Caki2 (cell line): ENCODE results near the gene LHPP. TPM values are rescaled to one million over a fixed set of nuclear protein-coding genes. Genes with fewer than 3 reads are reported as not detected.

ENCODE experiments used
- DNase-seq: peaks from one replicate; pipeline ENCODE4 v3.0.0-alpha.2; 2015; ENCODE audit warnings: low read depth
- in situ Hi-C: cut with HindIII; loops from 2 replicates; pipeline ENCODE4 v1.10.0; 2016; ENCODE audit warnings: low sequenced_read_pairs, low pct_unique_long_range_greater_than_20kb, mixed read lengths
- total RNA-seq: library from RNA; depleted of rRNA; stranded (reverse); fragments of >200 nt; shearing (Covaris generic); gene quantifications from 2 replicates; pipeline ENCODE4 v1.2.3, GENCODE V29; 2014; ENCODE audit warnings: low replicate concordance

Gene LHPP
- total RNA-seq, 1 experiment from 2014 or later, result 33.0 TPM

- in situ Hi-C loops, result no loop called here
- no peak for DNase-seq
These were observed 64.4 kb downstream of the LHPP start for GRCh38 chr10:124525751-124526600.

- in situ Hi-C loops, result no loop called here
- no peak for DNase-seq
These were observed 65.1 kb downstream of the LHPP start for GRCh38 chr10:124526621-124527267.

- DNase-seq, result no peak
- in situ Hi-C loops, result no loop called here
These were observed 66.3 kb downstream of the LHPP start for GRCh38 chr10:124527874-124528395.

GRCh38 chr10:124529661-124530214 lies 68.1 kb downstream of the LHPP start:
- no peak for DNase-seq
- in situ Hi-C loops, result no loop called here

GRCh38 chr10:124530215-124530665 lies 68.6 kb downstream of the LHPP start:
- peak; percentile 73 for DNase-seq
- in situ Hi-C loops, result no loop called here

GRCh38 chr10:124530816-124531215 lies 69.2 kb downstream of the LHPP start:
- in situ Hi-C loops, result no loop called here
- DNase-seq, result no peak

- in situ Hi-C loops, result no loop called here
- no peak for DNase-seq
These were observed 70.6 kb downstream of the LHPP start for GRCh38 chr10:124532106-124532641.

- in situ Hi-C loops, result no loop called here
- DNase-seq, result no peak
These were observed 71.2 kb downstream of the LHPP start for GRCh38 chr10:124532788-124533187.

GRCh38 chr10:124533266-124533665 lies 71.6 kb downstream of the LHPP start:
- DNase-seq, result no peak
- in situ Hi-C loops, result no loop called here

- no peak for DNase-seq
- in situ Hi-C loops, result no loop called here
These were observed 72.7 kb downstream of the LHPP start for GRCh38 chr10:124534231-124534798.

- DNase-seq, result no peak
- in situ Hi-C loops, result no loop called here
These were observed 73.4 kb downstream of the LHPP start for GRCh38 chr10:124534826-124535601.

- in situ Hi-C loops, result no loop called here
- no peak for DNase-seq
These were observed 74.3 kb downstream of the LHPP start for GRCh38 chr10:124535731-124536495.

- DNase-seq, result no peak
- in situ Hi-C loops, result no loop called here
These were observed 75.0 kb downstream of the LHPP start for GRCh38 chr10:124536496-124537050.

- in situ Hi-C loops, result no loop called here
- DNase-seq, result no peak
These were observed 75.6 kb downstream of the LHPP start for GRCh38 chr10:124537166-124537725.

GRCh38 chr10:124537891-124538290 lies 76.3 kb downstream of the LHPP start:
- no peak for DNase-seq
- in situ Hi-C loops, result no loop called here

GRCh38 chr10:124538706-124539105 lies 77.1 kb downstream of the LHPP start:
- in situ Hi-C loops, result no loop called here
- no peak for DNase-seq
